Suprapubic skin (tissue), 4 donors: ENCODE data around the gene RPGRIP1L.

Experiments used
- EP300 ChIP-seq: sonication (generic); formaldehyde crosslinking; IDR thresholded peaks from one replicate; pipeline ENCODE4 v1.6.1; 2017; ENCODE audit warnings: antibody characterized with exemption
- POLR2AphosphoS5 ChIP-seq, 3 donors: sonication (generic); formaldehyde crosslinking; IDR thresholded peaks; one replicate each; pipeline ENCODE4 v1.6.1; 2017; ENCODE audit warnings: antibody characterized with exemption in 3 of 3
- TF ChIP-seq, protein P1 (sequence below), 2 donors: fragments of 200-600 bp in 1 of 2; fragments of 450-650 bp in 1 of 2; sonication (generic) in 1 of 2; IDR thresholded peaks; one replicate each; pipeline ENCODE4 v1.5.1; 2016 to 2019; ENCODE audit warnings: antibody characterized with exemption in 2 of 2, mild to moderate bottlenecking in 1 of 2, moderate library complexity in 1 of 2

DNA sequence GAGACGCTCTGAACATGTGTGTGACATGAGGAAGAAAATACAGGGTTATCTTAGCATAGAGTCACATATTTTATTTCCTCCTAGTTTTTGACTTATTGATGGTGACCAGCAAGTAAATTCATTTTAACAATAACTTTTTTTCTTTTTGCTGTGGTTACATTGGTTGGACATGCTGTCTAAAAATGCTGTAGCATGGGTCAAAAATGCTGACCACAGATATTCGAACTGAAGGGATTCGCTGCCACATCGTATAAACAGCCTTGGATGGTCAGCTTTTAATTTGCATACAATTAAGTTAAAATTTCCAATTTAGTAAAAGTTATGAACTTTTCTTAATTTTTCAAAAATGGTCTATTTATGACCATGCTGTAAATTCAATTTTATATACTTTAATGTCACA is 30.5 kb downstream of the RPGRIP1L start:
- TF ChIP-seq, protein P1, sequence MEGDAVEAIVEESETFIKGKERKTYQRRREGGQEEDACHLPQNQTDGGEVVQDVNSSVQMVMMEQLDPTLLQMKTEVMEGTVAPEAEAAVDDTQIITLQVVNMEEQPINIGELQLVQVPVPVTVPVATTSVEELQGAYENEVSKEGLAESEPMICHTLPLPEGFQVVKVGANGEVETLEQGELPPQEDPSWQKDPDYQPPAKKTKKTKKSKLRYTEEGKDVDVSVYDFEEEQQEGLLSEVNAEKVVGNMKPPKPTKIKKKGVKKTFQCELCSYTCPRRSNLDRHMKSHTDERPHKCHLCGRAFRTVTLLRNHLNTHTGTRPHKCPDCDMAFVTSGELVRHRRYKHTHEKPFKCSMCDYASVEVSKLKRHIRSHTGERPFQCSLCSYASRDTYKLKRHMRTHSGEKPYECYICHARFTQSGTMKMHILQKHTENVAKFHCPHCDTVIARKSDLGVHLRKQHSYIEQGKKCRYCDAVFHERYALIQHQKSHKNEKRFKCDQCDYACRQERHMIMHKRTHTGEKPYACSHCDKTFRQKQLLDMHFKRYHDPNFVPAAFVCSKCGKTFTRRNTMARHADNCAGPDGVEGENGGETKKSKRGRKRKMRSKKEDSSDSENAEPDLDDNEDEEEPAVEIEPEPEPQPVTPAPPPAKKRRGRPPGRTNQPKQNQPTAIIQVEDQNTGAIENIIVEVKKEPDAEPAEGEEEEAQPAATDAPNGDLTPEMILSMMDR (IDR thresholded peaks at IDR 0.05): no peak
- TF ChIP-seq POLR2AphosphoS5 (IDR thresholded peaks at IDR 0.05) (no peak), EP300 (no peak)
